ENCODE measurements around the gene FGF12. TPM values are rescaled to one million over a fixed set of nuclear protein-coding genes. Genes with fewer than 3 reads are reported as not detected.

FGF12 gene

DNA sequence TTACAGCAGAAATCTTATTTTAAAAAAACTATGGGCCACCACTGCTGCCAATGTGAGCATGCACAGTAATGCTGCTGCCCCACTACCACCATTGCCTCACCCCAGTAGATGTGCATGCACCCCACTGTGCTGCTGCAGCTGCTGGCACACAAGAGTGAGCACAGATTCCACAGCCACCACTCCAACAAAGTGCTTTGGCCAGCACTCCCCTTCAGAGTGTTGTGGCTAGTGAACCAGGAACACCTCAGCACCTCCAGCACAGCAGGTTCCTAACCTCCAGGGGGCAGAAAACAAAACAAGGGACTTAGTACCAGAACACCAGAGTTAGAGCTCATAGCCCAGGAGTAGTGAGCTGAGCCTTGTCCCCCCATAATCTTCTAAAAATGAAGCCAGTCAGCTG is 636.8 kb downstream of the FGF12 start:
- Histone ChIP-seq H3K27me3 (ENCODE audit: control insufficient read depth in 3 of 3, insufficient read depth in 3 of 3, low read depth in 1 of 3, low read length in 3 of 3) (no peaks in the 10 kb centered on the region), H3K4me3 (ENCODE audit: low read length in 2 of 2) (peak overlapping the region in 1 of 2 donors; percentile 60), H3K18ac (ENCODE audit: low read length) (peak overlapping the region; percentile 57), H3K27ac (replicated peaks; ENCODE audit: low read length) (no peak overlapping the region), H3K36me3 (replicated peaks in 1 of 2; ENCODE audit: control insufficient read depth in 2 of 2, insufficient read depth in 2 of 2, low read length in 2 of 2) (no peaks in the 10 kb centered on the region), H2BK5ac (ENCODE audit: low read length) (no peak overlapping the region), H3K4me2 (ENCODE audit: insufficient read depth, low read length, poor library complexity, severe bottlenecking) (no peak overlapping the region), H2AK5ac (ENCODE audit: low read depth, low read length) (no peak overlapping the region), H3K14ac (ENCODE audit: low read length) (peak overlapping the region; percentile 56), H2BK15ac (ENCODE audit: low read length) (peak overlapping the region; percentile 49), H3K4ac (ENCODE audit: low read length) (no peak overlapping the region), H2BK120ac (ENCODE audit: low read depth, low read length) (no peak overlapping the region), H3K4me1 (ENCODE audit: control insufficient read depth in 2 of 2, insufficient read depth in 1 of 2, low read depth in 1 of 2, low read length in 2 of 2) (peaks cover 2 to 4% of the 10 kb centered on the region in 2 donors), H2AFZ (ENCODE audit: low read length) (no peak overlapping the region), H3K23ac (ENCODE audit: low read depth, low read length, poor library complexity) (no peak overlapping the region), H3K9ac (ENCODE audit: low read depth, low read length, poor library complexity) (no peak overlapping the region), H4K91ac (ENCODE audit: low read depth, low read length, poor library complexity) (no peak overlapping the region), H3K9me3 (replicated peaks in 1 of 2; ENCODE audit: control insufficient read depth in 2 of 2, insufficient read depth in 1 of 2, low read depth in 1 of 2, low read length in 2 of 2) (peaks cover 4 to 11% of the 10 kb centered on the region in 2 donors), H2BK12ac (ENCODE audit: low read length) (peak overlapping the region; percentile 58), H4K8ac (ENCODE audit: low read depth, low read length) (peak overlapping the region; percentile 98), H3K79me1 (ENCODE audit: low read depth, low read length) (peaks cover 2% of the 10 kb centered on the region)
- DNase-seq (ENCODE audit: low spot score), result no peak

Small RNA genes within 50 kb of the gene (small RNA-seq; reads per million reads assigned to genes)
- not detected for gene RF01210 (ENCODE audit: insufficient read depth)
- gene RNU1-20P (ENCODE audit: insufficient read depth), result not detected
